NCI-H1436 treated with DMSO at 0.1 percent for 48 hours (cell line): Measurements from ENCODE around the gene TSPAN17.

Experiments
- DNase-seq: peaks from one replicate; lab custom pipeline; 2025; lab: John Stamatoyannopoulos, UW

The TSPAN17 gene

DNA sequence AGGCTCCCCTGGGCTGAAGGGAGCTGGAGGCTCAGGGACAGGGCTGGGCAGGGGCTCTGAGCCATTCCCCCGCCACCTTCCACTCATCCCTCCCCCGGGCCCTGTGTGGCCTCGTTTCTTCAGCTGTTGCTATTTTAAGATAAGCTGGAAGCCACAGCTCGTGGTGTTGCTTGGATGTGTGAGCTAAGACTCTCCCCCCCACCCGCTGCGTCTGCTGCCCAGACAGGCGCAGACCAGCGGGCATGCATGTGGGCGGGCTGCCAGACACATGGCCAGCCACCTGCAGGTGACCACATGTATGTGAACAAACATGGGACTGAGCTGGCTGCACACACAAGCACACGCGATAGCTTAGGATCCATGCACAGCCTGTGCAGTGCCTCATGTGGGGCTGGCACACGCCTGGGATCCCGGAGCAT is 25.6 kb upstream of the TSPAN17 start:
- DNase-seq, result no peak

DNA sequence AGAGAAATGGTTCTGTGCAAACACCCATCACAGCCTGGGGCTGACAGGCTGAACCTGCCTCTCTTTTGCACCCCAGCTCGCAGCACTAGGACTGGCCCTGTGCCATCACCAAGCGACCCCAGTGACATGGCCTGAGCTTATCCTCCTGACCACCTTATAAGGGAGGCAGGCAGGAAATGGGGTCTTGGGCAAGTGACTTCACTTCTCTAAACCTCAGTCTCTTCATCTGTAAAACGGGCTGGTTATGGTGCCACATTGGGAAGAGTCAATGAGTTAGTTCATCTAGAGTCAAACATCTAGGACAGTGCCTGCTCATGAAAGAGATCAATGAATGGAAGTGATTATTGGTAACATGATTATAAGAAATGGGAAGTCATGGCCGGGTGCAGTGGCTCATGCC is 23.1 kb upstream of the TSPAN17 start:
- no peak for DNase-seq

GRCh38 chr5:176624938-176625337 is 22.3 kb upstream of the TSPAN17 start:
- no peak for DNase-seq

GRCh38 chr5:176625512-176625911 is 21.8 kb upstream of the TSPAN17 start:
- DNase-seq, result no peak

DNA sequence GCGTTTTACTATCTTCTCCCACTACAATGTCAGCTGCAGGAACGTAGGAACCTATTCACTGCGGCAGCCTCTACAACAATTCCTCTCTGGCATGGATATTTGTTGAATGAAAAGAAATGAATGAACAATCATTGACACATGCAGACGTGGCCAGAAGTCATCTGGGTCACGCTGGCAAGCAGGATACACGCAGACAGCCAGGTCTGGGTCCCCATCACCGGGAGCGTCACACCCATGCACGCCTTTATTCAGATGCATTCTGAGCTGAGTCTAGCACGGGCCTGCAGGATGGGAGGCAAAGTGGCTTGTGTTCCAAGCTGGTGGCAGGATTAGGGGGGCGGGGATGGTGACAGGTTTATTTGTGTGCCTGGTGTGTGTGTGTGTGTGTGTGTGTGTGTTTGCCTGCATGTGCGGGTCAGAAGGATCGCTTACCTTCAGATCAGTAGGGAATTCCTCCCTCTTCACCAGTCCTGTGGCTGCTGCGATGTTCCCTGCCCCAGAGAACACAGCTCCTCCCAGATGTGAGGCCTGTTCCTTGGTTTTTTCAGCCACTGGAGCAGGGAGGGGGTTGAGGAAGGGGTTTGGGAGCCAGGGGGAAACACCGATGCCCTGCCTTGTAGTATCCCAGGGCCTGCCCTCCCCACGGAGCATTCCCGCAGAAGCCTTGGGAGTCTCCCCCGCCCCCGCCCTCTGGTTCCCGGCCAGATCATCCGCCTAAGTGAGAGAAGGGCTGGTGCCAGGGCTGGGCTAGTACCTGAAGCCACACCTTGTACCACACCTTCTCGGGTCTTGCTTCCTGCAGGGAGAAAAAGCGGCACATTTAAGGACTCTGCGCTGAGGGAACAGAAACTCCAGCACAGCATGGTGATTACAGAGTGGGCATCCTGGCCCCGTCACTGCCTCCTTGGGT is 21.1 kb upstream of the TSPAN17 start:
- DNase-seq, result no peak

DNA sequence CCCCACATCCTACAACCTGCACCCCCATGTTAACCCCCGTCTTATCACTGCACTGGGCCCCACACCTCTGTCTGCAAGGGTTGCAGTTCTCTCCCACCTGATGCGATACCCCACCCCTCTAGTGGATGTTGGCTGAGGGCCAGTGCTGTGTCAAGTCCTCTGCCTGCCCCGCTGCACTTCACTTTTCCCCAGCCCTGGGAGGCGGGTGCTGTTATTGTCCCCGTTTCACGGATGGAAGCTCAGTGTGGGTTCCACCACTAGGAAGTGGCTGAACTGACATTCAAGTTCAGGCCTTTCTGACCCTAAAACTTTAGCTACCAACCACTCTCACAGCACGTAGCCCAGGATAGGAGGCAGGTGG is 20.4 kb upstream of the TSPAN17 start:
- no peak for DNase-seq

GRCh38 chr5:176627582-176627981 is 19.7 kb upstream of the TSPAN17 start:
- no peak for DNase-seq

- DNase-seq, result no peak
Measured at GRCh38 chr5:176628406-176629228, 18.7 kb upstream of the TSPAN17 start.

GRCh38 chr5:176629317-176629852 is 17.9 kb upstream of the TSPAN17 start:
- DNase-seq, result no peak

DNA sequence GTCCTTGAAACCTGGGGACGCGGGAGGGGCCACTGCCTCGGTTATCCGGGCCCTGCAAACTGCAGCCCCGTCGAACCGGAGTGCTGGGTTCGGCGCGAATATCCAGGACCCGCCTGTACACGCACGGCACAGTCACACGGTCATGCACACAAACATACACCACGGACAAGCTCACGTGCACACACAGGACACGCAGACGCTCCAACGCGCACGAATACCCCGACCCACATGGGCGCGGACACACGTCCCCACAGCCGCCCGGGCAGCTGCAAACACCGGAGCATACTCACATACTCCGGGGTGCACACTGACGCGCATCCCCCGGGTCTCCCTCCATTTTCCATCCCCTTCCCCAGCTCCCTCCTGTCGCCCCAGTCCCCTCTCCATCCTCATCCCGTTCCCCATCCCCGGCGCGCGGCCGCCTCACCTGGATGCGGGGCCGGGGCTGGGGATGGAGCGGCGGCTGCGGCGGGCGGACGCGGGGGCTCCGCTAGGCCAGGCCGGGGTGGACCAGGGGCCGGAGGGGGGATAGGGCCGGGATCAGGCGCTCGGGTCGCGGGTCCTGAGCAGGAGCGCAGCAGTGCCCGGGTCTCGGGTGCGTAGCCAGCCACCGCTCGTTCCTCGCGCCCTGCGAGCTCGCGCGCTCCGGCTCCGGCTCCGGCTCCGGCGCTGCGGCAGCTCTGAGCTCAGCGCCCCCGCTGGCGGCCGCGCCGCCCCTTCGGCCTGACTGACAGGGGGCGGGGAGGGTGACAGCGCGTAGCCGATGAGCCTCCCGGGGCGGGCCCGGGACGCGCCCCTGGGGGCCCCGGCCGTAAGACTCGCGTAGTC is 17.2 kb upstream of the TSPAN17 start, which contains the start of the genes EIF4E1B and SNCB:
Gene EIF4E1B (plus strand): TSS at position 823 of the 828 bp plus-strand sequence. CDS start 12,113 bp downstream, outside the sequence.
Gene SNCB (minus strand): TSS at position 682 of the 828 bp plus-strand sequence. CDS start 880 bp downstream, outside the sequence.
- no peak for DNase-seq

- no peak for DNase-seq
Measured at GRCh38 chr5:176630681-176631222, 16.5 kb upstream of the TSPAN17 start.

DNA sequence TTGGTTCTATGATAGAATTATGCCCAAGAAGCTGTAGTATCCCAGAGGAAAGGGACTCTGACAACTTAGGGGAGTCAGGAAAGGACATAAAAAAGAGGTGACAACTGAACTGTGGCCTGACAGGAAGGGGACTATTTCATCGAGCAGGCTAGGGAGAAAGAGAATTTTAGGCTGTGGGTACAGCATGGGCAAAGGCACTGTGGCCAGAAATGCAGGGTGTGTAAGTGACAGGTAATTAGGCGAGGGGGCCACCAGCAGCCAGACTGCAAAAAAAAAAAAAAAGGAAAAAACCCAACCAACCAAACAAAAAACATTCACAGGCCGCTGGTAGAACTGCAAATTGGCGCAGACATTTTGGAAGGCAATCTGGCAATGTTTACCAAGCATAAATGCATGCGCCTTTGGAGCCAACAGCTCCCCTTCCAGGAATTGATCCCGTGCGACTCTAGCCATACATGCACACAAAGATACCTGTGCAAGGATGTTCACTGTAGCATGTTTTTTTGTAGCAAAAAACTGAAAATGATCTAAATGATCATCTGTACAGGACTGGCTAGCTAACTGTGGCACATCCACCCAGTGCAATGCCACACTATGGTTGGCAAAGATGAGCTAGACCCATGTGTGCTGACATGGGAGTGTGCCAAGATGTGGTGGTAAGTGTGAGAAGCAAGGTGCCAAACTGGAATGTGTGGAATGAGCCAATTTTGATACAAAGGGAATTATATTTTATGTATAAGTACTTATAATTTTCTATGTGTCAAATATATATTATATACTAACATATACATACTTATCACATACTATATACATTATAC is 15.7 kb upstream of the TSPAN17 start:
- DNase-seq, result no peak

DNA sequence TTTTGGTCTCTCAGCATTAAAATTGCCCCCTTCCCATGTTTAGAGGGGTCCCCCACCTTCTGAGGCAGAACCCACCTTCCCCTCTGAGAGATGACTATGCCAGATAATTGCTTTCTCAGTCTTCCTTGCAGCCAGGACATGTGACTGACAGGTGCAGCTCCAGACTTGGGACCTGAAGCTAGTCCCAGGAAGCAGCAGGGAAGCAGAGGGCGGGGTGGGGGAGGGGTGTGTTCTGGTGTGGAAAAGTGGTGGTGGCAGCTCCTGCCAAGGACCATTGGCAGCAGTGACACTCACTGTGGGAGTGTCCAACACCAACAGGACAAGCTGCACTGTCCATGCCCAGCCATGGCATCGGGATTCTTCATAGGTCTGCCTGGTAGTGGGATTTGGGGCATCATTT is 14.5 kb upstream of the TSPAN17 start:
- DNase-seq, result no peak

DNA sequence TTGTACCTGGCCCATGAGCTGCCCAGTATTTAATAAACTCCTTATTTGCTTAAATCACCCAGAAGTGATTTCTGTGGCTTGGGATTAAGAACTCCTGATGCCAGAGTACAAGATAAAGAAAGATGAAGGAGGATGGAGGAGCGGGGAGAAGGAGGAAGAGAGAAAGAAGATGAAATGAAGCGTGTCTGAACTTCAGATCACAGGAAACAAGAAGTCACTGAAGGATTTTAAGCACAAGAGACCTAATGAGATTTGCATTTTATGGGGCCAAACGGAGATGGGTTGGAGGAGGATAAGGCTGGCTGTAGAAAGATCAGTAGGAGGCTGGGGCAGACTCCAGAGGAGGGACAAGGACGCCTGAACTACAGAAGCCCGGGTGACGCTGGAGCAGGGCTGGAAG is 13.7 kb upstream of the TSPAN17 start:
- no peak for DNase-seq

- no peak for DNase-seq
Measured at GRCh38 chr5:176636426-176636825, 10.9 kb upstream of the TSPAN17 start.

DNA sequence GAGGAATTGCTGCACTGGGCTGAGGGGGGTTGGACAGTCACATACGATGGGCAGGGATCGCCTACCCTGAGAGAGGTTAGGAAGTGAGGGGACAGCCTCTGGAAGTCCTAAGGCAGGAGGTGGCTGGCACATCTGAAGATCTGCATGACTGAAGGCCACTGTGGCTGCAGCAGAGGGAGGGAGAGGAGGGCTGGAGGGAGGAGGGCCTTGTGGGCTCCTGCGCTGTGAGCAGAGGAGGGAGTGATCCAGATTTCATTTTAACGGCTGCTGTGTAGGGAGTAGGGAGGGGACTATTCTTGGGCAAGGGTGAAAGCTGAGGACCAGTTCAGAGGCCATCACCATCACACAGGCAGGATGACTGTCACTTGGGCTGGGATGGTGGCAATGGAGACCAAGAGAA is 9.7 kb upstream of the TSPAN17 start:
- no peak for DNase-seq

DNA sequence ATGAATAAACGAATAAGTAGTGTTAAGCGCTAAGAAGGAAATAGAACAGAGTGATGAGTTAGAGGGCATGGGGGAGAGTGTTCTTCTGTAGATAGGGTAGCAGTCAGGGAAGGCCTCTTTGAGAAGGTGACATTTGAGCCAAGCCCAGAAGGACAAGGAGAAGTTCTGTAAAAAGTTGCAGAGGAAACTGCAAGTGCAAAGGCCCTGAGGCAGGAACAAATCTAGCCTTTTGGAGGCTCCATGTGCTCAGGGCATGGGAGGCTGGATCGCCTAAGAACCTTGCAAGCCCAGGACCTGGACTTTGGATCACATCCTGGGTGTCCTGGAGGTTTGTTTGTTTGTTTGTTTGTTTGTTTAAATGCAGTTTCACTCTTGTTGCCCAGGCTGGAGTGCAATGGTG is 8.8 kb upstream of the TSPAN17 start:
- DNase-seq, result no peak

DNA sequence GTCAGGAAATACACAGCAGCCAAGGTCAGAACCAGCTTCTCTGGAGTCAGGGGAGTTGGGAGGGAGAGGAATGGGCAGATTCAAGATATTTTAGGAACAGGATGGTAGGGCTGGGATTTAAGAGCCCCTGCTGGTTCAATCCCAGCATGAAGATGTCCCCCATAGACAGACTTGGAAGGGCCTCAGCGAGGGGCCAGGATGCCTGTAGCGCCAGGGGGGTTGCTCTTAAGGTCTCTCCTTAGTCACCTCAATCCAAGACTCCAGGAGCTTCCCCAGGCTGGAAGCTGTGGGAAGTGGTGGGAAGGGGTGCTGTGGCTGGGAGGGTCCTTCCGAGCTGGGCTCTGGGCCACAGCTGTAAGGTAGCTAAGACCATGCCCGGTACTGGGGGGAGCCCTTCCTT is 8.1 kb upstream of the TSPAN17 start:
- DNase-seq, result no peak

DNA sequence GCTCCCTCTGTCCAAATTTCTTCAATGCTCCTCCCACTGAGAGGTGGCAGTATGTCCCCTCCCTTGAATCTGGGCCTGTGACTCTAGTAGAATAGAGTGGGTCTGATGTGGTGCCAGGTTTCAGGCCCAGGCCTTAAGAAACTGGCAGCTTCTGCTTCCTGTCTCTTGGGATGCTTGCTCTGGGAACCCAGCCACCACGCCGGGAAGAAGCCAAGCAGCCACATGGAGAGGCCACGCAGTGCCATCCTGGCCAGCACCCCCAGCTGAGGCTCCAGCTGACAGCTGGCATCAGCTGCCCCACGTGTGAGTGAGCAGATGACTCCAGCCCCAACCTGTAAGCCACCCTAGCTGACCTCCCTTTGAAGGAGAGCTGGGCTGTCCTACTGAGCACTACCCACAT is 7.3 kb upstream of the TSPAN17 start:
- no peak for DNase-seq

DNA sequence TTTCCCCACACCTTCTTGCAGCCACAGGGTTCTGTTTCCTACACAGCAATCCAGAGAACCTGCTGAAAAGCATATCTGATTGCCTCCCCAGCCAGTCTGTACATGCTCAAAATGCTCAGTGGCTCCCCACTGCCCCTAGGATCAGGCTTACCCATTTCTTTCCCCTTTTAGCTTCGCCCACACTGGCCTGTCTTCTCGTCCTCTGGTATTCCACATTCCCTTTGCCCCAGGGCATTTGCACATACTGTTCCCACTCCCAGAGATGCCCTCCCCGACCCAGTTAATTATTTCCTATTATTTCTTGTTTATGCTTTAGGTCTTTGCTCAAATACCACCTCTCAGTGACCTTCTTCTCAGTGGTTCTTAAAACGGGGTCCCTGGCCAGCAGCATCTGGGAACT is 6.7 kb upstream of the TSPAN17 start:
- no peak for DNase-seq
